HUES6 (cell line): ENCODE data around the gene DNAJB9.
A peak's percentile ranks its signal among the peaks of the same experiment; 100 is the strongest.

ENCODE experiments used
- H3K27ac ChIP-seq: 2 replicates; pipeline ENCODE4 v1.7.0; 2013; ENCODE audit warnings: low read depth, mild to moderate bottlenecking, low read length, inconsistent platforms
- H3K27me3 ChIP-seq: 2 replicates; pipeline ENCODE4 v1.6.1; 2013; ENCODE audit warnings: low read length; ENCODE audit not compliant: control insufficient read depth, insufficient read depth
- H3K36me3 ChIP-seq: 2 replicates; pipeline ENCODE4 v1.6.1; 2013; ENCODE audit warnings: low read length; ENCODE audit not compliant: control insufficient read depth, insufficient read depth
- H3K4me1 ChIP-seq: 2 replicates; pipeline ENCODE4 v1.6.1; 2013; ENCODE audit warnings: low read length; ENCODE audit not compliant: control insufficient read depth, insufficient read depth
- H3K4me3 ChIP-seq: 2 replicates; pipeline ENCODE4 v1.5.1; 2013; ENCODE audit warnings: low read depth, low read length
- H3K9ac ChIP-seq: one replicate; pipeline ENCODE4 v1.6.1; 2013; ENCODE audit warnings: mild to moderate bottlenecking, low read length
- H3K9me3 ChIP-seq: 2 replicates; pipeline ENCODE4 v1.6.1; 2013; ENCODE audit warnings: low read depth, low read length; ENCODE audit not compliant: control insufficient read depth, insufficient read depth

Gene DNAJB9

DNA sequence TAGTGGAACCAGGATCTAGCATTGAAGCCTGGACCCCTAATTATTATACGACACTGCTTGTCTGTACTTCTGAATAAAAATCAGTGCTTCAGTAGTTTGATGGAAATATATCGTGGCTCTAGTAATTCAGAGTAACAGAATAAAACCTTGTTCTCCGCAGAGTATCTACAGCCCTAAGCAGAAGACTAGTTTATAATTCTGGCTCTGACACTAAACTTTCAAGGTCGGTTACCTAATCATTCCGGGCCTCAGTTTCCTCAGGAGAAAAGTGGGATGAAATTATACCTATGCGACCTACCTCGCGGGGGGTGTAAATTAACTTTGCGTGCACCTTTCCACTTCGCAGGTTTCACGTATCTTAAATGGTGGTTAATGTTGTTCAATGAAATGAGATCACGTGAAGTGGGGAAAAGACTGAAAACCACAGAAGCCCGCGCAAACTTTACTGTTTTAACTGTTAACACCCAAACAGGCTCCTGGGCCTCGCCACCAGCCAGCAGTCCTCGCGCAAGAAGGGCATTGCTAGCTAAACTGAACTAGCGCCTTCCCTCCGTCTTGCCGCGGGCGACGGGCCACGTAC, 783 bp upstream of the DNAJB9 start:
- Histone ChIP-seq H3K9ac (peak overlapping the region; percentile 94), H3K4me1 (peaks cover 11% of the 10 kb centered on the region), H3K36me3 (peaks cover 31% of the 10 kb centered on the region), H3K4me3 (peak overlapping the region; percentile 86), H3K27ac (peak overlapping the region; percentile 83), H3K9me3 (no peaks in the 10 kb centered on the region), H3K27me3 (no peaks in the 10 kb centered on the region)

DNA sequence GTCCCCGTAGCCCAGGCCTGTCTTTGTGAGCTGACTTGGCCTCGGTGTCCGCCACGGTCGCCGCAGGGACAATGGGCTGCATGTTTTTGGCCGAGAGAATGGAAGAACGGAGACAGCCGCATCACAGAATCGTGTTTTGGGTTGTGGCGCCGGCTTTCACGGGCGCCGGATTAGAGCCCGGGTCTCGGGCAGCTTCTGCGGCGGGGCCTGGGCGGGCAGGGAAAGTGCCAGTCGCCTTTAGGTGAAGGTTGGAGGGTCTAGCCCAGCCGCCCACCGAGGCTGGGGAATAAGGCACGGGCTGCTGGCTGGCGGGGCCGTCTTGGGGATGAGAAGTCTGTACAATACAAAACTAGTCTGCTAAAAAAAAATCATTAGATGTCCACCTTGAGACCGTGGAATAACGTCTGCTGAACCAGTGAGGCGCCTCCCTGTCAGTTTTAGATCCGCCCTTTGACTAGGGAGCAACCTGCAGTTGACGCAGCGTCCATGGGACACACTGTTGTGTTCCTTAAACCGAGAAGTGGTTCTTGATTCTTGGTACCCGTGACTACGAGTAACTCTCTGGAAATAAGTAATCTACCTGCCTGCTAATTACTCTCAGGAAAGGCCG, 577 bp downstream of the DNAJB9 start:
- H3K4me1 ChIP-seq: peaks cover 11% of the 10 kb centered on the region
- no peaks in the 10 kb centered on the region for H3K9me3 ChIP-seq
- H3K9ac ChIP-seq: peak overlapping the region; percentile 87
- peak overlapping the region; percentile 86 for H3K4me3 ChIP-seq
- peak overlapping the region; percentile 50 for H3K27ac ChIP-seq
- no peaks in the 10 kb centered on the region for H3K27me3 ChIP-seq
- peaks cover 32% of the 10 kb centered on the region for H3K36me3 ChIP-seq

DNA sequence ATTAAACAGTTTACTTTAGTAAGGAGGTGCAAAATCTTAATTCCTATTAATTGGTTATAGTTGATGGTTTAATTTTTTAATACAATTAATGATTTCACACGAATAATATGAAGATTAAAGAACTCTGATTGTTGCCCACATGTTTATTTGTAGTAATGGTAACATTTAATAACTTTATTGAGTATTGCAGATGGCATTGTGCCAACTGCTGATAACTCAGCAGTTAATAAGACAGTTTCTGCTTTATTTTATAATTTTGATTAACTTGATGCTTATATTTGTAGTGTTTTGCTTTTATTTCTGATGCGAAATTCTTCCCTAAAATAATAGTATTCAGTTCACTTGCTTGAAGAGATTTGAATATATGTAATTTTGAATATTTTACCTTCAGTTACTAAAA, 2.8 kb downstream of the DNAJB9 start:
- no peak overlapping the region for H3K27ac ChIP-seq
- no peak overlapping the region for H3K9ac ChIP-seq
- no peaks in the 10 kb centered on the region for H3K9me3 ChIP-seq
- H3K27me3 ChIP-seq: no peaks in the 10 kb centered on the region
- H3K4me3 ChIP-seq: no peak overlapping the region
- H3K36me3 ChIP-seq: peaks cover 26% of the 10 kb centered on the region
- peaks cover 9% of the 10 kb centered on the region for H3K4me1 ChIP-seq

DNA sequence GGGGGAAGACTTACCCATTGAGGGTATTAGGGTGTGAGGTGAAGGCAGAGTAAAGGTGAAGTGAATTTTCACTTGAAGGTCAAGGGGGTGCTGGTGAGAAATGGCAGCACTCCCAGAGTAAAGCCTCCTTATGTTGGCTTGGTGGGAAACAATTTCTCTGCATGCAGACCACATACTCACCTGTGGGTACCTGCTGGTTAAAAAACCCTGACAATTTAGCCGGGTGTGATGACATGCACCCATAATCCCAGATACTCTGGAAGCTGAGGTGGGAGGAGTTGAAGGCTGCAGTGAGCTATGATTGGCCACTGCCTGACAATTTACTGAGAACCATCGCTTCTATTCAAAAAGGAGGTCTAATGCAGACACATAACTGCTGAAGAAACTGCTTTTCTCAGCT, 5.5 kb downstream of the DNAJB9 start:
- Histone ChIP-seq H3K27ac (no peak overlapping the region), H3K9ac (no peak overlapping the region), H3K4me1 (no peaks in the 10 kb centered on the region), H3K36me3 (peaks cover 38% of the 10 kb centered on the region), H3K27me3 (no peaks in the 10 kb centered on the region), H3K4me3 (no peak overlapping the region), H3K9me3 (peaks cover 15% of the 10 kb centered on the region)

DNA sequence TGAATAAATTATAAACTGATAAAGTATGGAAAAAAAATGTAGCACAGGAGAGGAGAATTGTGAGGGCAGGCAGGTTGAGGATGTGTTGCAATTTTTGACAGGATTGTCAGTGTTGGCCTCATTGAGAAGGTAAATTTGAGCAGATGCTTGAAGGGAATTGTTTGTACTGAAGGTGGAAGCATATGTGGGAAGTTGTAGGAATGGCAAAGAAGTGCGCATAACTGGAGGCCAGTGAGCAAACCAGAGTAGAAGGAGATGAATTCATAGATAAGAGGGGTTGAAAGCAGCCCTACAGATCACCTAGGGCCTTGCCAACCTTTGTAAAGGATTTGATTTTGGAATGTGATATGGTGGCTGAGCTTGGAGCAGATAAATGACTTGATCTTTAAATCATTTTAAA, 6.4 kb downstream of the DNAJB9 start:
- H3K4me1 ChIP-seq: no peaks in the 10 kb centered on the region
- peaks cover 19% of the 10 kb centered on the region for H3K9me3 ChIP-seq
- no peak overlapping the region for H3K27ac ChIP-seq
- no peak overlapping the region for H3K4me3 ChIP-seq
- no peak overlapping the region for H3K9ac ChIP-seq
- H3K27me3 ChIP-seq: no peaks in the 10 kb centered on the region
- H3K36me3 ChIP-seq: peaks cover 38% of the 10 kb centered on the region

DNA sequence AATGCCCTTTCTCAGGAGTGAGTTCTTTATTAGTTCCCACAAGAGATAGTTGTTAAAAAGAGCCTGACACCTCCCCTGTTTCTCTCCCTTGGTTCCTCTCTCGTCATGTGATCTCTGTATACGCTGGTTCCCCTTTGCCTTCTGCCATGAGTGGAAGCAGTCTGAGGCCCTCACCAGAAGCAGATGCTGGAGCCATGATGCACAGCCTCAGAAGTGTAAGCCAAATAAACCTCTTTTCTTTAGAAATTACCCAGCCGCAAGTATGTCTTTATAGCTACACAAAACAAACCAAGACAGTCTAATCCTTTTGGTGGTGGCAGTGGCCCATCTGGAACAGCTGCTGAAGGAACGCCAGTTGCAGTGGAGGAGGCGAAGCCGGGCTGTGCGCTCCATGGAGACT, 9.3 kb downstream of the DNAJB9 start:
- Histone ChIP-seq H3K9ac (no peak overlapping the region), H3K4me1 (peaks cover 12% of the 10 kb centered on the region), H3K27me3 (no peaks in the 10 kb centered on the region), H3K4me3 (no peak overlapping the region), H3K27ac (no peak overlapping the region), H3K36me3 (peaks cover 21% of the 10 kb centered on the region), H3K9me3 (peaks cover 19% of the 10 kb centered on the region)

DNA sequence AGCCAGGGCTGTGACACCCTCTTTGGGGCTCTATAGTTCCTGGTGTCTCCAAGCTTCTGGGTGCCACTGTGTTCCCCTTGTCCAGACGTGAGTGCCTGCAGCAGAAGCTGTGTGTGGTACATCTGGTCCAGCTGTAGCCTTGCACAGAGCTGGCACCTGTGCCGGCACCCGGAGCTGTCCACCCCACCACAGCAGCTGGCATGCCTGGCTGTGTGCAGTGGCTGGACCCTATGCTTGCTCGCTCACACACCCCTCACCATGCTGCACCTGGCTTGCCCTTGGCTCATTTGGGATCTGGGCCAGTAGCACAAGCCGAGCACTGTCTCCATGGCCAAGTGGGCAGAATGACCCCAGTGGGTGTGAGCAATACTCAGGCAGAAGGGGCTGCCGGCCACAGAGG, 10.6 kb downstream of the DNAJB9 start:
- peaks cover 19% of the 10 kb centered on the region for H3K9me3 ChIP-seq
- peaks cover 12% of the 10 kb centered on the region; the same call in 1 of the 2 replicates for H3K36me3 ChIP-seq
- no peak overlapping the region for H3K9ac ChIP-seq
- no peak overlapping the region for H3K27ac ChIP-seq
- no peaks in the 10 kb centered on the region for H3K27me3 ChIP-seq
- H3K4me1 ChIP-seq: peaks cover 12% of the 10 kb centered on the region
- H3K4me3 ChIP-seq: no peak overlapping the region

DNA sequence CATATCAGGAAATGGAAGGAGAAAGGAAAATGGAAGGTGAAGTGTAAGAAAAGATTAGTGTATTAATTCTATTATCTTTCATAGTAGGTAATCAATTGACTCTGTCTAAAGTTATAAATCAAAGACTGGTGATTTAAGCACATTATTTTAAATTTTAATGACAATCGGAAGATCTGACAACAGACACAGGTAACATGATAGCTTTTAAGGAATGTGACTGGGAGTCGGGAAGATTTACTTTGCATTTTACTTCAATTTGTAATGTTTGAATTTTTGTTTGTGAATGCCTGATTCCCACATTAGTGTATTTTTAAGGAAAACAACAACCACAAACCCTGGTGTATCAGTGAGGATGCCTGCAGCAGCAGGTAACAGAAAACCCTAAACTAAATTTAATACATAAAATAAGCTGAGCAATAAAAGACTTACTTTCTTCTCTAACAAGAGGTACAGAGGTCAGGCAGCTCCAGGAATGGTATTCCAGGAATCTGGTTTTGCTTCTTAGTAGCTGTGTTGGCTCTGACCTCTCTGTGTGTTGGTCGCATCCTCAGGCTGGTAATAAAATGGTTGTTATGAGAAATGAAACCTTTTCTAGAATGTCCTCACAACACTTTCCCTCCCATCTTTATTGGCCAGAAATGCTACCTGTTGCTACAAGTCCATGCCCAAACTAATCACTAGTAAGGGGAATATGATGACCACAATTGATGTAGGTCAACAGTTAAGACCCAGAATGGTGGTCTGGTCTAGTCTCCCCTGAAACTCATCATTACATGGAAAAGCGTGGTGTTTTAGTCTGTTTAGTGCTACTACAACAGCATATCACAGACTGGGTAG, 12.2 kb downstream of the DNAJB9 start:
- H3K27me3 ChIP-seq: no peaks in the 10 kb centered on the region
- peaks cover 11% of the 10 kb centered on the region; the same call in 1 of the 2 replicates for H3K36me3 ChIP-seq
- peaks cover 12% of the 10 kb centered on the region for H3K4me1 ChIP-seq
- 0 out of 2 replicates have a peak overlapping the region, but pooled peaks have one; percentile 43 for H3K27ac ChIP-seq
- no peak overlapping the region for H3K9ac ChIP-seq
- no peak overlapping the region for H3K4me3 ChIP-seq
- H3K9me3 ChIP-seq: peaks cover 19% of the 10 kb centered on the region

DNA sequence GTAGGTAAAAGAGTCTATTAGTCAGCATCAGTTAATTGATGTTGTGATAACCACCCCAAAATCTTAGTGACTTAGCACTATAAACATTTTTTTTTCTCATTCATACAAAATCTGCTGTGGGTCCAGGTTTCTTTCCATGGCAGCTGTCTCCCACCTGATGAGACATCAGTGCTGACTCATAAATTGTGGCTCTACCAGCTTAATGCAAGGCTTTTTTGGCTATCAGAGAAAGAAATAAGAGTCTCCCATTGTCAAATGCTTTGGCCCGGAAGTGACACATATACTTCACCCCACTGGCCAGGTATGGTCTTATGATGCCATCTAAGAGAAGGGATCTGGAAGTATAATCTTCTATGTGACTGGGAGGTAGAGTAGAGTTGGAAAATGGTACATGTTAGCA, 14.5 kb downstream of the DNAJB9 start:
- no peak overlapping the region for H3K9ac ChIP-seq
- H3K9me3 ChIP-seq: peaks cover 13% of the 10 kb centered on the region
- H3K27me3 ChIP-seq: no peaks in the 10 kb centered on the region
- H3K36me3 ChIP-seq: peaks cover 8% of the 10 kb centered on the region; the same call in 1 of the 2 replicates
- peaks cover 12% of the 10 kb centered on the region for H3K4me1 ChIP-seq
- H3K4me3 ChIP-seq: no peak overlapping the region
- no peak overlapping the region for H3K27ac ChIP-seq

DNA sequence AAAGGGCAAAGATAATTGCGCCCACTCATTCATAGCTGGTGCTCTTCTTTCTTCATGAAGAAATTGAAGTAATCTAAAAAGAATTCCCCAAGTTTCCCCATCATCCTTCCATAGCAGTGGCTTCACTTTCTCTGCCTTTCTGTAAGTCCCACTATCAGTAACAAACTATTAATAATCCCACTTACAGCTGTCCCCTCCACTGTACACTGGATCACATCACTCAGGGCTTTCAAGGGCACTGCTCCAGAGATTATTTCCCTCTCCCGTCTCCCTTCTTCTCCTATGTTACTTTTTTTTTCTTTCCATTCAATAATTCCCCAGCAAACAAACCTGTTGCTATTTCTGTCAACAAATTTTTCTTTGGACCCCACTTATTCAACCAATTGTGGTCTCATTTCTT, 16.2 kb downstream of the DNAJB9 start:
- Histone ChIP-seq H3K9me3 (no peaks in the 10 kb centered on the region), H3K4me3 (no peak overlapping the region), H3K4me1 (peaks cover 12% of the 10 kb centered on the region), H3K27ac (no peak overlapping the region), H3K27me3 (no peaks in the 10 kb centered on the region), H3K9ac (no peak overlapping the region), H3K36me3 (no peaks in the 10 kb centered on the region)

DNA sequence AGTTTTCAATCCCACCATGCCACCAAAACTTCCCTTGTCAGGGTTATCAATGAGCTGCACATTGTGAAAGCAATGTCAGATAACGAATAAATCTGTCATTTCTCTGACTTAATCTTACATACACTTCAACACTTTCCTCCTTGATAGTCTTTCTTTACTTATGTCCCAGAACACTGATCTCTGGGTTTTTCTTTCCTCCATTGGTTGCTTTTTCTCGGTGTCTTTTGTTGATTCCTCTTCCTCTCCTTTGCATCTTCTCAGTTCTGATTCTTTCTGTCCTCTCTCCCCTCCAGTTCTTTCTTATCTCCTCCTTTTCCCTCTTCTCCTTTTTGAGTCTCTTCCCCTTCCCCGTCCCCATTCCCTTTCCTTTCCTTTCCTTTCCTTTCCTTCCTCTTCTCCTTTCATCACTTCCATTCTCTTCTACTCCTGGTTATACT, 16.6 kb downstream of the DNAJB9 start:
- peaks cover 12% of the 10 kb centered on the region for H3K4me1 ChIP-seq
- H3K27me3 ChIP-seq: no peaks in the 10 kb centered on the region
- no peak overlapping the region for H3K4me3 ChIP-seq
- H3K36me3 ChIP-seq: no peaks in the 10 kb centered on the region
- no peak overlapping the region for H3K27ac ChIP-seq
- H3K9ac ChIP-seq: no peak overlapping the region
- no peaks in the 10 kb centered on the region for H3K9me3 ChIP-seq
